GM12878 (cell line): ENCODE measurements around the gene EPS8L1. TPM values are rescaled to one million over a fixed set of nuclear protein-coding genes. Genes with fewer than 3 reads are reported as not detected.

Experiments used
- ATAC-seq: fragments of 200-7000 bp; cut with Tn5 transposase; 3 replicates; pipeline ENCODE4 v1.9.1; 2020; ENCODE audit warnings: mild to moderate bottlenecking, moderate library complexity
- BruUV-seq: library from RNA; stranded (reverse); fragments of 400-500 nt; replicated peaks from 2 replicates; lab custom pipeline; 2021; lab: Mats Ljungman, UMichigan
- CTCF ChIA-PET: fragments of 300-600 bp; sonication (Branson Sonifier 250); formaldehyde crosslinking; extraction: SDS; loops from one replicate; lab custom pipeline; 2021; ENCODE audit warnings: inconsistent platforms; lab: Yijun Ruan, JAX
- POLR2A ChIA-PET: fragments of 350-600 bp; formaldehyde crosslinking; extraction: SDS; loops from one replicate; lab custom pipeline; 2021; ENCODE audit warnings: inconsistent platforms; lab: Charles Lee
- RAD21 ChIA-PET: fragments of 300-600 bp; sonication (Branson Sonifier 250); formaldehyde crosslinking; loops from one replicate; lab custom pipeline; 2023; ENCODE audit warnings: antibody characterized with exemption; ENCODE audit not compliant: unreplicated experiment; lab: Charles Lee
- SMC1A ChIA-PET: fragments of 300-600 bp; sonication (Branson Sonifier 250); formaldehyde crosslinking; loops from one replicate; lab custom pipeline; 2023; ENCODE audit not compliant: unreplicated experiment, uncharacterized antibody; lab: Charles Lee
- DNase-seq: peaks from one replicate; pipeline ENCODE4 v3.0.0-alpha.2; 2011; ENCODE audit warnings: low read depth, low spot score
- FAIRE-seq: peaks from 3 replicates; lab custom pipeline; 2011; peaks lifted over from hg19 to GRCh38; lab: Jason Lieb, UNC
- H2AFZ ChIP-seq: 2 replicates; pipeline ENCODE4 v1.6.0; 2011; ENCODE audit warnings: low read depth, low read length, control low read depth; ENCODE audit not compliant: control insufficient read depth
- H3K27ac ChIP-seq: 2 replicates; pipeline ENCODE4 v1.5.1; 2011; ENCODE audit warnings: control low read depth; ENCODE audit not compliant: control insufficient read depth, insufficient read depth
- H3K27me3 ChIP-seq, 2 experiments: replicated peaks in 1 of 2; 2 replicates each; pipeline versions ENCODE4 v1.6.0 to v1.6.1; 2011; ENCODE audit warnings: low read length in 1 of 2; ENCODE audit not compliant: control insufficient read depth in 2 of 2, insufficient read depth in 2 of 2
- H3K36me3 ChIP-seq, 2 experiments: 2 replicates each; pipeline ENCODE4 v1.5.1; 2011; ENCODE audit warnings: low read length in 1 of 2; ENCODE audit not compliant: control insufficient read depth in 2 of 2, insufficient read depth in 2 of 2
- H3K4me1 ChIP-seq: 2 replicates; pipeline ENCODE4 v1.6.1; 2011; ENCODE audit warnings: mild to moderate bottlenecking, low read length, moderate library complexity, mixed read lengths; ENCODE audit not compliant: control insufficient read depth, insufficient read depth
- H3K4me2 ChIP-seq: 2 replicates; pipeline ENCODE4 v1.6.0; 2011; ENCODE audit warnings: control low read depth; ENCODE audit not compliant: control insufficient read depth, insufficient read depth
- H3K4me3 ChIP-seq: fragments of 200-600 bp; sonication (generic); 2 replicates; pipeline ENCODE4 v1.5.1; 2016
- H3K79me2 ChIP-seq: 2 replicates; pipeline ENCODE4 v1.6.0; 2011; ENCODE audit warnings: low read length; ENCODE audit not compliant: control insufficient read depth, insufficient read depth
- H3K9ac ChIP-seq: 2 replicates; pipeline ENCODE4 v1.8.0; 2011; ENCODE audit warnings: low read length, control low read depth, mixed read lengths; ENCODE audit not compliant: control insufficient read depth, insufficient read depth
- H3K9me3 ChIP-seq: replicated peaks from 3 replicates; pipeline ENCODE4 v1.5.1; 2011; ENCODE audit warnings: mild to moderate bottlenecking, low read length; ENCODE audit not compliant: control insufficient read depth, insufficient read depth
- H4K20me1 ChIP-seq: 2 replicates; pipeline ENCODE4 v1.6.0; 2011; ENCODE audit not compliant: control insufficient read depth, insufficient read depth
- CBX3 ChIP-seq: fragments of 200-600 bp; sonication (generic); IDR thresholded peaks from 2 replicates; pipeline ENCODE4 v1.6.1; 2016; ENCODE audit warnings: low read depth, borderline replicate concordance
- CREB1 ChIP-seq: IDR thresholded peaks from 2 replicates; pipeline ENCODE4 v1.6.1; 2012; ENCODE audit warnings: low read depth, mild to moderate bottlenecking, inconsistent platforms
- GATAD2B ChIP-seq: fragments of 450-650 bp; conservative IDR thresholded peaks from 2 replicates; pipeline ENCODE4 v1.6.1; 2017; ENCODE audit warnings: low read depth, mild to moderate bottlenecking, moderate library complexity
- NR2F1 ChIP-seq: fragments of 450-650 bp; conservative IDR thresholded peaks from 2 replicates; pipeline ENCODE4 v1.6.1; 2017; ENCODE audit warnings: mild to moderate bottlenecking
- RUNX3 ChIP-seq: IDR thresholded peaks from 2 replicates; pipeline ENCODE4 v1.6.1; 2012; ENCODE audit warnings: low read length, inconsistent platforms
- TBL1XR1 ChIP-seq: IDR thresholded peaks from 2 replicates; pipeline ENCODE4 v1.6.1; 2012; ENCODE audit warnings: low read depth, low read length, improper control_type of control experiment
- WGBS: methylation state at CpG from one replicate; pipeline ENCODE4 v1.1.6; 2016; ENCODE audit warnings: low lambda C conversion rate; ENCODE audit not compliant: insufficient replicate concordance, insufficient coverage; ENCODE audit errors: missing lambda C conversion rate; 5-methylcytosine and 5-hydroxymethylcytosine counted together
- in situ Hi-C: fragments of 300-500 bp; cut with MboI; formaldehyde crosslinking; loops from 9 replicates; pipeline ENCODE4 v1.14.3; 2018; ENCODE audit warnings: mixed read lengths
- intact Hi-C: fragments of 100-400 bp; cut with micrococcal nuclease; formaldehyde crosslinking; loops from one replicate; pipeline ENCODE4 v1.14.2; 2022; ENCODE audit not compliant: unreplicated experiment
- polyA plus RNA-seq, 11 experiments: library from polyadenylated mRNA; depleted of rRNA in 4 of 11; unstranded in 6 of 11; stranded (reverse) in 5 of 11; fragments of >200 nt; fragmentation: Nextera tagmentation in 4 of 11; fragmentation: Illumina TruSeq in 1 of 11; extraction: Ambion mirVana in 4 of 11; extraction: Trizol in 1 of 11; gene quantifications; 1 replicate in 1 of 11; 2 replicates in 10 of 11; pipeline versions ENCODE4 v1.2.1 to v1.2.3, GENCODE V29; 2011 to 2016; ENCODE audit warnings: inconsistent platforms in 2 of 11, missing spikeins in 2 of 11, low read depth in 1 of 11
- total RNA-seq, 4 experiments: library from RNA; depleted of rRNA in 3 of 4; stranded (reverse); fragments of >200 nt in 3 of 4; fragmentation: Illumina TruSeq in 1 of 4; extraction: Trizol in 1 of 4; gene quantifications; 2 replicates each; pipeline versions ENCODE4 v1.2.1 to v1.2.3, GENCODE V29; 2013 to 2021
- TF ChIP-seq, protein P1 (sequence below): fragments of 450-650 bp; IDR thresholded peaks from 2 replicates; pipeline ENCODE4 v1.6.1; 2017; ENCODE audit warnings: mild to moderate bottlenecking, moderate library complexity
- TF ChIP-seq, protein P2 (sequence below): fragments of 450-650 bp; IDR thresholded peaks from 2 replicates; pipeline ENCODE4 v1.6.1; 2017; ENCODE audit warnings: mild to moderate bottlenecking, low read depth, inconsistent platforms; ENCODE audit not compliant: poor library complexity, severe bottlenecking
- TF ChIP-seq, protein P3 (sequence below): IDR thresholded peaks from 2 replicates; pipeline ENCODE4 v1.6.1; 2011; ENCODE audit warnings: borderline replicate concordance, low read depth, mild to moderate bottlenecking, moderate library complexity, mixed read lengths, low read length; ENCODE audit not compliant: insufficient read depth; ENCODE audit errors: extremely low read length

The EPS8L1 gene
- total and polyA plus RNA-seq, 10 of the 15 experiments (the other 5 are each of a cell fraction or from before 2014, with no cell fraction given), result 0.68 to 2.2 (median 0.96) TPM; not detected in 2

DNA sequence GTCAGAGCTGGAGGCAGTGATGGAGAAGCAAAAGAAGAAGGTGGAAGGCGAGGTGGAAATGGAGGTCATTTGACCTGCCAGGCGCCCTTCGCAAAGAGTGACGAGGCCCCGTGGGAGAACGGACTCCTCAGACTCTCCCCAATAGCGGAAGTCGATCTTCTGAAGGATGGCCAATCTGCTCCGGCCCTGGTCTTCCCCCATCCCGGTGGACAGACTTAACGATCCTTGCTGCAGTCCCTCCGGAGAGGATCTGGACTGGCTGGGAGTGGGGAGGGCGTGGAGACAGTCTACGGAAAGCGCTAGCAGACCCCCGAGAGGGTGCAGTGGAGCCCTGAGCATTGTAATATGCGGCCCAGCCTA is 11.9 kb downstream of the EPS8L1 start:
- H3K79me2 ChIP-seq, result no peaks in the 10 kb centered on the region
- peaks cover 0 to 7% of the 10 kb centered on the region in 2 experiments; a peak in 2 of 4 replicates for H3K27me3 ChIP-seq
- H3K4me2 ChIP-seq, result peak overlapping the region; percentile 64
- FAIRE-seq (no peak), DNase-seq (no peak), ATAC-seq (no peak)
- no peak overlapping the region for H2AFZ ChIP-seq
- CTCF ChIA-PET, result interaction anchor here (0.7 to 3.2 kb wide), 9 partner anchors 14 to 433 kb away, joined by 3 to 18 read pairs (median 5); partner anchors contain the start of gene RDH13
- intact Hi-C loops, result no loop called here
- H3K9ac ChIP-seq, result no peak overlapping the region
- no peaks in the 10 kb centered on the region for H4K20me1 ChIP-seq
- H3K4me1 ChIP-seq, result 0 out of 2 replicates have a peak, but pooled peaks cover 3% of the 10 kb centered on the region
- SMC1A ChIA-PET, result interaction anchor here (1.3 kb wide), 1 partner anchor 434 kb away, joined by 3 read pairs; no protein-coding TSS in a partner anchor
- no TSS peak for BruUV-seq
- H3K4me3 ChIP-seq, result peak overlapping the region; percentile 27; the same call in 1 of the 2 replicates
- no peak overlapping the region for H3K27ac ChIP-seq
- TF ChIP-seq GATAD2B (no peak), TBL1XR1 (no peak), CBX3 (no peak), CREB1 (no peak), RUNX3 (no peak), NR2F1 (no peak)
- TF ChIP-seq, protein P1, sequence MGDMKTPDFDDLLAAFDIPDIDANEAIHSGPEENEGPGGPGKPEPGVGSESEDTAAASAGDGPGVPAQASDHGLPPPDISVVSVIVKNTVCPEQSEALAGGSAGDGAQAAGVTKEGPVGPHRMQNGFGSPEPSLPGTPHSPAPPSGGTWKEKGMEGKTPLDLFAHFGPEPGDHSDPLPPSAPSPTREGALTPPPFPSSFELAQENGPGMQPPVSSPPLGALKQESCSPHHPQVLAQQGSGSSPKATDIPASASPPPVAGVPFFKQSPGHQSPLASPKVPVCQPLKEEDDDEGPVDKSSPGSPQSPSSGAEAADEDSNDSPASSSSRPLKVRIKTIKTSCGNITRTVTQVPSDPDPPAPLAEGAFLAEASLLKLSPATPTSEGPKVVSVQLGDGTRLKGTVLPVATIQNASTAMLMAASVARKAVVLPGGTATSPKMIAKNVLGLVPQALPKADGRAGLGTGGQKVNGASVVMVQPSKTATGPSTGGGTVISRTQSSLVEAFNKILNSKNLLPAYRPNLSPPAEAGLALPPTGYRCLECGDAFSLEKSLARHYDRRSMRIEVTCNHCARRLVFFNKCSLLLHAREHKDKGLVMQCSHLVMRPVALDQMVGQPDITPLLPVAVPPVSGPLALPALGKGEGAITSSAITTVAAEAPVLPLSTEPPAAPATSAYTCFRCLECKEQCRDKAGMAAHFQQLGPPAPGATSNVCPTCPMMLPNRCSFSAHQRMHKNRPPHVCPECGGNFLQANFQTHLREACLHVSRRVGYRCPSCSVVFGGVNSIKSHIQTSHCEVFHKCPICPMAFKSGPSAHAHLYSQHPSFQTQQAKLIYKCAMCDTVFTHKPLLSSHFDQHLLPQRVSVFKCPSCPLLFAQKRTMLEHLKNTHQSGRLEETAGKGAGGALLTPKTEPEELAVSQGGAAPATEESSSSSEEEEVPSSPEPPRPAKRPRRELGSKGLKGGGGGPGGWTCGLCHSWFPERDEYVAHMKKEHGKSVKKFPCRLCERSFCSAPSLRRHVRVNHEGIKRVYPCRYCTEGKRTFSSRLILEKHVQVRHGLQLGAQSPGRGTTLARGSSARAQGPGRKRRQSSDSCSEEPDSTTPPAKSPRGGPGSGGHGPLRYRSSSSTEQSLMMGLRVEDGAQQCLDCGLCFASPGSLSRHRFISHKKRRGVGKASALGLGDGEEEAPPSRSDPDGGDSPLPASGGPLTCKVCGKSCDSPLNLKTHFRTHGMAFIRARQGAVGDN, result no peak
- TF ChIP-seq, protein P2, sequence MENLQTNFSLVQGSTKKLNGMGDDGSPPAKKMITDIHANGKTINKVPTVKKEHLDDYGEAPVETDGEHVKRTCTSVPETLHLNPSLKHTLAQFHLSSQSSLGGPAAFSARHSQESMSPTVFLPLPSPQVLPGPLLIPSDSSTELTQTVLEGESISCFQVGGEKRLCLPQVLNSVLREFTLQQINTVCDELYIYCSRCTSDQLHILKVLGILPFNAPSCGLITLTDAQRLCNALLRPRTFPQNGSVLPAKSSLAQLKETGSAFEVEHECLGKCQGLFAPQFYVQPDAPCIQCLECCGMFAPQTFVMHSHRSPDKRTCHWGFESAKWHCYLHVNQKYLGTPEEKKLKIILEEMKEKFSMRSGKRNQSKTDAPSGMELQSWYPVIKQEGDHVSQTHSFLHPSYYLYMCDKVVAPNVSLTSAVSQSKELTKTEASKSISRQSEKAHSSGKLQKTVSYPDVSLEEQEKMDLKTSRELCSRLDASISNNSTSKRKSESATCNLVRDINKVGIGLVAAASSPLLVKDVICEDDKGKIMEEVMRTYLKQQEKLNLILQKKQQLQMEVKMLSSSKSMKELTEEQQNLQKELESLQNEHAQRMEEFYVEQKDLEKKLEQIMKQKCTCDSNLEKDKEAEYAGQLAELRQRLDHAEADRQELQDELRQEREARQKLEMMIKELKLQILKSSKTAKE, result no peak
- TF ChIP-seq, protein P3, sequence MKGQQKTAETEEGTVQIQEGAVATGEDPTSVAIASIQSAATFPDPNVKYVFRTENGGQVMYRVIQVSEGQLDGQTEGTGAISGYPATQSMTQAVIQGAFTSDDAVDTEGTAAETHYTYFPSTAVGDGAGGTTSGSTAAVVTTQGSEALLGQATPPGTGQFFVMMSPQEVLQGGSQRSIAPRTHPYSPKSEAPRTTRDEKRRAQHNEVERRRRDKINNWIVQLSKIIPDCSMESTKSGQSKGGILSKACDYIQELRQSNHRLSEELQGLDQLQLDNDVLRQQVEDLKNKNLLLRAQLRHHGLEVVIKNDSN, result no peak
- POLR2A ChIA-PET, result no interaction called here
- H3K36me3 ChIP-seq, result no peaks in the 10 kb centered on the region; a peak in 2 of 4 replicates
- H3K9me3 ChIP-seq, result no peaks in the 10 kb centered on the region; the same call in 2 of the 3 replicates
- 36% methylated on average over 17 of the region's 17 CpGs for WGBS
- in situ Hi-C loops, result no loop called here
- RAD21 ChIA-PET, result no interaction called here
